Measurements from ENCODE around the gene HECTD1.

DNA sequence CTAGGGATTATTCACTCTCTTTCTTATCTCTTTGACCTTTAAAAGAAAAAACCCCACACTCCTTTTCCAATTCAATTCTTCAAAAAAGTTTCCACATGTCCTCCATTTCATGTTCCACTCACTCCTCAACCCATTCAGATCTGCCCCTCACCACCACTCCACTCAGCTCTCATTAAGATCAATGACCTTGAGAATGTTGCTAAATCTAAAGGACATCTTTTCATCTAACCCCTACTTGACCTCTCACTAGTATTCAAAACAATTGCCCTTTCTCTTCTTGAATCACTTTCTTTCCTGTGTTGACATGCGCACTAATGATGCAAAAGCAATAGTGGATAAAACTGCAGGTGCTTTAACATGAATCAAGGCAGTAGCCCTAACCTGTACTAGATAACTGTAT, 9.9 kb downstream of the HECTD1 start:
- TF ChIP-seq, protein P1, sequence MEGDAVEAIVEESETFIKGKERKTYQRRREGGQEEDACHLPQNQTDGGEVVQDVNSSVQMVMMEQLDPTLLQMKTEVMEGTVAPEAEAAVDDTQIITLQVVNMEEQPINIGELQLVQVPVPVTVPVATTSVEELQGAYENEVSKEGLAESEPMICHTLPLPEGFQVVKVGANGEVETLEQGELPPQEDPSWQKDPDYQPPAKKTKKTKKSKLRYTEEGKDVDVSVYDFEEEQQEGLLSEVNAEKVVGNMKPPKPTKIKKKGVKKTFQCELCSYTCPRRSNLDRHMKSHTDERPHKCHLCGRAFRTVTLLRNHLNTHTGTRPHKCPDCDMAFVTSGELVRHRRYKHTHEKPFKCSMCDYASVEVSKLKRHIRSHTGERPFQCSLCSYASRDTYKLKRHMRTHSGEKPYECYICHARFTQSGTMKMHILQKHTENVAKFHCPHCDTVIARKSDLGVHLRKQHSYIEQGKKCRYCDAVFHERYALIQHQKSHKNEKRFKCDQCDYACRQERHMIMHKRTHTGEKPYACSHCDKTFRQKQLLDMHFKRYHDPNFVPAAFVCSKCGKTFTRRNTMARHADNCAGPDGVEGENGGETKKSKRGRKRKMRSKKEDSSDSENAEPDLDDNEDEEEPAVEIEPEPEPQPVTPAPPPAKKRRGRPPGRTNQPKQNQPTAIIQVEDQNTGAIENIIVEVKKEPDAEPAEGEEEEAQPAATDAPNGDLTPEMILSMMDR (IDR thresholded peaks at IDR 0.05), result no peak
- TF ChIP-seq POLR2A (IDR thresholded peaks at IDR 0.05), result no peak
- no peak for TF ChIP-seq POLR2AphosphoS5 (IDR thresholded peaks at IDR 0.05)
- TF ChIP-seq EP300 (IDR thresholded peaks at IDR 0.05), result no peak

All from stomach (tissue), 4 donors.